IPS-NIHi7 (cell line): ENCODE data around the gene DNMT3L.
"Not testable (repeated sequence)": the region's sequence is repeated elsewhere in the genome, so short reads cannot be mapped to it uniquely, and the experiment has no call there.

ENCODE experiments used
- DNase-seq: peaks from one replicate; pipeline ENCODE4 v3.0.0; 2012; ENCODE audit warnings: mixed read lengths; ENCODE audit errors: extremely low spot score

Gene DNMT3L

DNA sequence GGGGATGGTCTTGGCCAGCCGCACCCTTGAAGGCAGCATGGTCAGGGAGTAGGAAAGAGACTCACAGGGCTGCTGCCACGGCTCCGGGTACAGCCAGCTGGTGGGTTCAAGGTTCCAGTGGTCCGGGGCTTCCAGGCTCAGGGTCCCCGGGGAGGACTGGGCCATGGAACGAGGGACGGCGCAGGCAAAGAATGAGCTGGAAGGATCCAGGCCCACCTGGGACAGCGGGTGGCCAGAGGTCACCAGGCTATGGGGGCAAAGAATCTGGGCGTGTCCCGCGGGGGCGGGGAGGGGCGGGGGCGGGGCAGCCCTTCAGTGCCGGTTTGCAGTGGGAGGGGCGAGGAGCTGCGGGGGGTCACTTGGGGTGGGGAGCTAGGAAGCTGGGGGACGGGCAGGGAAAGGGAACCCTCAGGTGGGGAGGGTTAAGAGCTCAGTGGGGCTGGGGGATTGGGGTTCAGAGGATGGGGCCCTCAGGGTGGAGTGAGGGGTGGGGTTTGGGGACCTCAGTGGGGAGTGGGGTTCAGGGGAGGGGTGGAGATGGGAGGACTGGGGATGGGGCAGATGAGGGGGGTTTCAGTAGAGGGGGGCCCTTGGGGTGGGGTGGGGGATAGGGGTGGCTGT lies at the start of gene DNMT3L:
TSS of gene DNMT3L (minus strand) at position 223 of the 621 bp plus-strand sequence. CDS start 638 bp downstream, outside the sequence.
- no peak for DNase-seq

DNA sequence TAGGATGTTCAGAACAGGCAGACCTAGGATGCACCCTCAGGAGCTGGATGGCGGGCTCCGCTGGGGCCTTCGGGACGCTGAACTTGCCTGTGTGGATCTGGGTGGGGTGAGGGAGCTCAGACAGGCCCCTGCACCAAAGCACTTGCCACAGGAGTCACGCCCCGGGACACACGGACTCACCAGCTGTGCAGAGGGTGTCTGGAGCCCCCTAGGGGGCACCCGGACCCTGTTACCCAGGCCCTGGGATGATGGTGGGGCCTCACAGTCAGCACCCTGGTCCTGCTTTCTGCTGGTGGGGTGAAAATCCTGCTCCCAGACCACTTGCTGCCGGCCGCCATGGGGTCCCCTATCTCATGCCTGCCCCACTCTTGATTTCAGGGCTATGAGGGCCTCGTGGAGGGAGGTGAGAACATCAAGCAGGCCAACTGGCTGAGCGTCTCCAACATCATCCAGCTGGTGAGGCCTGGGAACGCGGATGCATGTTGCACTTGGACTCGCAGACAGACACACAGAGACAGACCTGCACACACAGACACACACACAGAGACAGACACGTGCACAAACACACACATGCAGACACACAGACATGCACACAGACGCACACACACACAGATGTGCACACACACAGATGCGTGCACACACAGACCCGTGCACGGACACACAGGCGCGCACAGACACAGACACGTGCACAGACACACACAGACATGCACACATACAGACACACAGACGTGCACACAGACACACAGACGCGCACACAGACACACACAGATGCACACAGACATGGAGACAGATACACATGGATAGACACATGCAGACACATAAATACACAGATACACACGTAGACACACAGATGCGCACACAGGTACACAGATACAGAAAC lies 49.2 kb upstream of the DNMT3L start:
- DNase-seq = no peak

- no peak for DNase-seq
Measured at GRCh38 chr21:44306936-44307704, 45.4 kb upstream of the DNMT3L start.

DNA sequence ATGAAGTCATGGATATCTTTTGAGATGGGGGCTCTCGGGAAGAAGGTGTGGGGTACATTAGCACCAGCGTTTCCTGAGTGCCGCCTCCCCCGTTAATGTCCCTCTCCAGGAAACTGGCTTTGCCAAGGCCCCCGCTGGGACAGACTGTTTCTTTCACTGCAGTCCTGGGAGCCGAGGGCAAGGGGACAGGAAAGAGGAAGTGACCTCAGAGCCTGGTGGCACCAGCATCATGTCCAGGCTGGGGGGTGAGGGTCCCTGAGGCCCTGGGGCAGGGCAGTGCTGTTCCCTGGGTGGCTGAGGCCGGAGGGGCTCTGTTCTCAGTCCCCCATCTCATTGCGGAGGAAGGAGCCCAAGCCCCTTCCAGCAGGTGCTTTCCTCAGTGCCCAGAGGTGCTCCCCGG lies 44.0 kb upstream of the DNMT3L start:
- no peak for DNase-seq

DNA sequence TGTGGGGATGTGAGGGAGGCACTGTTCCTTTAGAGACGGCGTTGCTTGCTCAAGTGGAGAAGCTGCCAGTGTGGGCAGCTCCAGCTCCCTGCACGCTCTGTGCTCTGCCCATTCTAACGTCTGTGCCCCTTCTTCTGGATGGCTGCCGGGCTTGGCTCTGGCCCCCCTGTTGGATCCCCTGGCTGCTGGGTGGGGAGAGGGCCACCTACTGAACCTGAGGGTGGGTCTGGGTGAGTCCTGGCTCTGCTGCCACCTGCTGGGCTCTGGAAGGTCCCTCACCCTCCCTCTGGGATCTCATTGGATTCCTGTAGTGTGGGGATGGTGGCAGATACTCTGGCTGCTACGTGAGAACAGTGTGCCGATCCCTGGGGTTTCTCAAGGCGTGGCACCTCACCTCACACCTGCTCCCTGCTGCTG lies 43.2 kb upstream of the DNMT3L start:
- DNase-seq = peak; percentile 67

DNA sequence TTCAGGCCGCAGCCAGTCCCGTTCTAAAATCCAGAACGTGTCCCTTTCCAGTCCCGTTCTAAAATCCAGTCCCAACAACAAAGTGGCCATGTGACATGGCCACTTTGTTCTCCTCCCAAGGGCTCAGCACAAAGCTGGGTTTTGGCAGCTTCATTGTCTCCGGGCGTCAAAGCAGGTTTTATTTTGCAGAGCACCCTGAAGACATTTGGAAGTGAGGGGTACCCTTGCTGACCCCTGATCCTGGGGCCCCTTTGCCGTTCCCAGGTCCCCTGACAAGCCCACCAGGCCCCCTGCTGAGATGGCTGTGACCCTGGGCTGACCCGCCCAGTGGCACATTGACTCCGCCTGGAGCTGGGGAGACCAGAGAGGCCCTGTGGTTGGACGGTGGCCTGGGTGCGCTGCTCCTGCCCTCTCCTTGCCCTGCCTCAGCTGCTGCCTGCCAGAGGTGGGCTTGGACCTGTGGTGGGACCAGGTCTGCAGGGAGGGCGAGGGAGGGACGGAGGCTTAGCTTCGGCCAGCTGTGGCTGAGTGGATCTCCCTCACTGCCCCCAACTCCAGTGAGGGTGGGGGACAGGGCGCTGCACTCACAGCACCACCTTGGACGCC lies 42.4 kb upstream of the DNMT3L start:
- no peak for DNase-seq

DNA sequence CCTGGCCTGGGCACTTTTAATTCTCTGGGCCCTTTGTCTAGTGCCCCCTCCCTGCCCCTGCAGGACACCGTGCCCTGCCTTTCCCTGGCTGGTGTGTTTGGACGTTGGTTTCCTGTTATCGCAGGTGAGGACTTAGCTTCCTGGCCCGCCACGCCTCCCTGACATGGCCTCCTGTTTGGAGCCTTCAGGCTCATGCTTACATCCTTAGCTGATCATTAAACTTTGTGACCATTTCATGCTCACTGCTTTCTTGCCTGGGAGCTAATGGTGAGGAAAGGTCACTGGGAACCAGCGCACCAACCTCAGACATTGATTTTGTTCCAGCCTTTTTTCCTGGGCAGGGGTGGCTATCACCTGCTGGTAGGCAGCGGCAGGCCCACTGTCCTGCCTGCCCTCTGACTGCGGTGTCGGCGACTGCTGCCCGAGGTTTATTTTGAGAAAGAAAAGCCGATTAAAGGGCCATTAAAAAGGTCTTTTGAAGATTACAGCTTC lies 41.8 kb upstream of the DNMT3L start:
- DNase-seq = no peak

DNA sequence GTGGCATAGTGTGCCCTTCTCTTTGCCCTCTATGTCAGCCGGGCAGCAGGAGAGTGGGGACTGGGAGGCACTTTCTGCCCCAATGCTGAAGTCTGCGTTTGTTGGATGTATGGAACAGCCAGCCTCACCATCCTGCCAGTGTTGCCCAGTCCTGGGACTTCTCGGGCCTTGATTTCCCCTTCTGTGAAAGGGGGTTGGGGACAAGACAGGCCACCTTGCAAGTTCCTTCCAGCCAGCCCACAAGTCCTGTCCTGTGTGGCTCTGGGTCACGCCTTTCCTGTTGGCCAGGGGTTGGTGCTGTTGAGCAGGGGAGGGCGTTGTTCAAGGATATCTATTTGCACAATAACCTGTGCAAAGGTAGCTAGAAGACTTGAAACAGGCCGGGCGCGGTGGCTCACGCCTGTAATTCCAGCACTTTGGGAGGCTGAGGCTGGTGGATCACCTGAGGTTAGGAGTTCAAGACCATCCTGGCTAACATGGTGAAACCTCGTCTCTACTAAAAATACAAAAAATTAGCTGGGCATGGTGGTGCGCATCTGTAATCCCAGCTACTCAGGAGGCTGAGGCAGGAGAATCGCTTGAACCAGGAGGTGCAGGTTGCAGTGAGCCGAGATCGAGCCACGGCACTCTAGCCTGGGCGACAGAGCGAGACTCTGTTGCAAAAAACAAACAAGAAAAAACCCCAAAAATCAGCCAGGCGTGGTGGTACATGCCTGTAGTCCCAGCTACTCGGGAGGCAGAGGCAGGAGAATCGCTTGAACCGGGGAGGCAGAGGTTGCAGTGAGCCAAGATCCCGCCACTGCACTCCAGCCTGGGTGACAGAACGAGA lies 41.1 kb upstream of the DNMT3L start:
- not testable (repeated sequence) for DNase-seq

DNA sequence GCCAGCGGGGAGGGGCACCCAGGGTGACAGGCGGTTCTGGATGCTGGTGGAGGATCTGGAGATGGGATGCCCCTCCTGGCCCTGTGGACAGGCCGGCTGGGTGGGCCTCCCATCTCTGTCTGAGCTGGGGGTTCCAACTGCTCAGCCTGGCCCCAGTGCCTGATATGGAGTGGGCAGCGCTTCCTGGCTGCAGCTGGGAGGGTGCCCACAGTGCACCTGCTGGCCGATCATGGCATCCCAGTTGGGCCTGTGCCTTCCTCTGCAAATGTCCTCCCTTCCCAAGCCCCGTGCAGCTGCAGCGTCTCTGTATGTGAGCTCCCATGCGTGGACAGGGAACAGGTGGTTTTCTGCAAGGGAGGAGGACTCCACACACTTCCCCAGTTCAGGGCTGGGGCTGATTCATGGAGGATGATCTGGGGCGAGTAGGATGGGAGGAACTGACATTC lies 40.3 kb upstream of the DNMT3L start:
- DNase-seq = no peak

DNA sequence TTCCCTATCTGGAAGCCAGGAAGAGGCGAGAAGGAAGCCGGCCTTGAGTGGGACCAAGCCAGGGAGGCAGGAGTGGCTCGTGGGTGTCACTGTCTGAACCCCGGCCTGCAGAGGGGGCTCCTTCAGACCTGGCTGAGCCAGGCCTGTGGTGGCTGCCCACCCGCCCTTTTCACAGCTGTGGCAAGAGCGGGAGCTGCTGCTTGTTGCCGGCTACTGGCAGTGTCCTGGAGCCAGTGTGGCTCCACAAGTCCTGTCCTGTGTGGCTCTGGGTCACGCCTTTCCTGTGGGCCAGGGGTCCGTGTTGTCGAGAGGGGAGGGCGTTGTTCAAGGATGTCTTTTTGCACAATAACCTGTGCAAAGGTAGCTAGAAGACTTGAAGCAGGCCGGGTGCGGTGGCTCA lies 39.4 kb upstream of the DNMT3L start:
- no peak for DNase-seq

DNA sequence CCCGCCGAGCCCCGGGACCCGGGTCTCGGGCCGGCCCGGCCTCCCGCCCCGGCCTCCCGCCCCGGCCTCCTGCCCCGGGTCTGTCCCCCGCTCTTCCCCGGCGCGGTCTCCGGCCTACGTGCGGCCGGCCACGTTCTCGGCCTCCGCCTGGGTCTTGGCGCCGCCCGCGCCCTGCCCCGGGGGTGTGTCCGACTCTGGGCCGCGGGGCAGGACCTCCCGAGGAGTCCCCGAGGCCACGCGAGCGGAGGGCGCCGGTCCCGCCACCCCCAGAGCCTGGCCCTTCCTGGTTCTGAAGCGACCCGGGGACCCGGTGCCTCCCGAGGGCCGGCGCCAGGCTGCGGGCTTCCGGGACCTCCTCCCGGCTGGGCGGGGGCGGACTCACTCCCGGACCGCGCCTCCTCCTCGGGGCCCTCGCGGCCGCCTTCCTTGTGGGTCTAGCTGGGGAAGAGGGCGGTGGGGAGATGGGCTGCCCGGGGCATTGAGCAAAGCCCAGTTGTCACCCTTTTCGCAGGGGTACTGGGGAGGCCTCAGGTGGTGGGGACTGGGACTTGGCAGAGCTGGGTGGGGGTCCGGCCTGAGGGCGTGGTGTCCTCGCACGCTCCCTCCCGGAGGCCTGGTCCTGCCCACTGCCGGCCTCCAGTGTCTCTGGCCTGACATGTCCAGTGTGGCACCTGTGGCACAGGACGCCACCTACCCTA lies 38.7 kb upstream of the DNMT3L start:
- DNase-seq = peak; percentile 78

DNA sequence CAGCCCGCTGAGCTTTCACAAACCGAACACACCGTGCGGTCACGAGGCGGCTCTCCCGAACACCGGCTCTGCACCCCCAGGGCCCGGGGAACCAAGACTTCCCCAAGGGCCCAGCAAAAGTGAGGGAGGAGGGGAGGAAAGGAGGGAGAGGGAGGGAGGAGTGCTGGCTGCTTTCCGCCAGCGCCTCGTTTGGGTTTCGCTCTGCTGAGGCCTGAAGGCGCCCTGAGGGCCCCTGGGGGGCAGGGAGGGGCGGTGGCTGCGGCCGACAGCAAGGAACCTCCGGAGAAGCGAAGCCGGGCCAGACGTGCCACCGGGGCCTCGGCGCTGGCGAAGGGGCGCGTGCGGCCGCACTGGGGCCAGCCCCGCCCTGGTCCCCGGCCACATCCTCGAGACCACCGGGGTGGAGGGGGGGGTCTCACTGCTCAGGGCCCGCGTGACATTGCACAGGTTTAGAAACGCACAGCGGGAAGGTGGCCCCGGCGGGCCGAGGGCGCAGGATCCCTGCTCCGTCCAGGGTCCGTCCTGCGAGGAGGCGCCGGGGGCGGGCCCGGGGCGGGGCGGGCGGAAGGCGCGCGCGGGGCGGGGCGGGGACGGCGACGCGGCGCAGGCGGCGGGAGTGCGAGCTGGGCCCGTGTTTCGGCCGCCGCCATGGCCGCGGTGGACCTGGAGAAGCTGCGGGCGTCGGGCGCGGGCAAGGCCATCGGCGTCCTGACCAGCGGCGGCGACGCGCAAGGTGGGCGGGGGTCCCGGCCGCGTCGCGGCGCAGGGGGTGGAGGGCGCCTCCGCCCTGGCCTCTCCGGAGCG lies 38.0 kb upstream of the DNMT3L start, which contains the start of gene PFKL:
TSS of gene PFKL (plus strand) at position 596 of the 804 bp plus-strand sequence. CDS start at position 649, 53 bp downstream.
- peak; percentile 88 for DNase-seq

GRCh38 chr21:44299085-44299457 lies 37.4 kb upstream of the DNMT3L start:
- no peak for DNase-seq

DNA sequence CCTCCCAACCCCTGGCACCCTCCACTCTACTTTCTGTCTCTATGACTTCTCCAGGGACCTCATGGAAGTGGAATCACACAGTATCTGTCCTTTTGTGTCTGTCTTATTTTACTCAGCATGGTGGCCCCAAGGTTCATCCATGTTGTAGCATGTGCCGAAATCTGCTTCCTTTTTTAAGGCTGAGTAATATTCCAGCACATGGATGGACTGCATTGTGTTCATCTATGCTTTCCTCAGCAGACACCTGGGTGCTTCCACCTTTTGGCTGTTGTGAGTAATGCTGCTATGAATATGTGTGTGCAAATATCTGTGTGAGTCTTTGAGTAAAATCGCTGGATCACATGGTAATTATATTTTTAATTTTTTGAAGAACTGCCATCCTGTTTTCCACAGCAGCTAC lies 36.6 kb upstream of the DNMT3L start:
- DNase-seq = no peak

GRCh38 chr21:44297525-44298290 lies 36.0 kb upstream of the DNMT3L start:
- DNase-seq = peak; percentile 94

GRCh38 chr21:44296916-44297315 lies 35.2 kb upstream of the DNMT3L start:
- DNase-seq = no peak

GRCh38 chr21:44296103-44296519 lies 34.4 kb upstream of the DNMT3L start:
- DNase-seq = no peak

GRCh38 chr21:44295646-44296045 lies 33.9 kb upstream of the DNMT3L start:
- DNase-seq = no peak
